Memory B cell (primary cell): ENCODE measurements around the gene LACRT.

Experiments used
- ATAC-seq: fragments of 150-1000 bp; cut with Tn5 transposase; 2 replicates; pipeline ENCODE4 v1.10.0; 2021; ENCODE audit warnings: low read depth, mild to moderate bottlenecking, moderate library complexity
- DNase-seq, 2 donors: peaks; one replicate each; pipeline ENCODE4 v3.0.0; 2022; ENCODE audit warnings: low spot score in 2 of 2
- H3K27ac Mint-ChIP-seq: one replicate; pipeline ENCODE4 v1.8.0; 2022; ENCODE audit warnings: mild to moderate bottlenecking, moderate library complexity, mixed read lengths
- H3K27me3 Mint-ChIP-seq: one replicate; pipeline ENCODE4 v1.8.0; 2022; ENCODE audit warnings: mixed read lengths
- H3K36me3 Mint-ChIP-seq: one replicate; pipeline ENCODE4 v1.8.0; 2022; ENCODE audit warnings: mild to moderate bottlenecking, mixed read lengths
- H3K4me1 Mint-ChIP-seq: one replicate; pipeline ENCODE4 v1.8.0; 2022; ENCODE audit warnings: mixed read lengths
- H3K4me3 Mint-ChIP-seq: one replicate; pipeline ENCODE4 v1.8.0; 2022; ENCODE audit warnings: mild to moderate bottlenecking, moderate library complexity, mixed read lengths
- H3K9me3 Mint-ChIP-seq: one replicate; pipeline ENCODE4 v1.8.0; 2022; ENCODE audit warnings: mixed read lengths

Gene LACRT

DNA sequence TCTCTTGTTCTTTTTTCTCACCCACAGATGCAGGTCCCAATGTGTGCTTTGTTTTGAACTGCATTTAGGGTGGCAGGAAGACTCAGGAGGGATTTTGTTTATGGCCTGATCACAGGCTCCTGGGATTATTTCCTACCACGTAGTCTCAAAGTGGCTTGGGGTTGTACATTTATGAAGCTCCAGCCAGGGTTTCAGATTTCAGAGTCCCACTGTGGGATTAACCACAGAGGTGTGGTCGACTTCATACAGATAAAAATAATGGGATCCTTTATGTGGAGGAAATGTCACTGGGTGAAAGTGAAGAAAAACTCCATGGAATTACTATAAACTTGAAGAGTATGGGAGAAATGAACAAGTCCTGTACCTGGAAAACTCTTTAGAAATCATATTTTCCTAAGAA is 32.0 kb downstream of the LACRT start:
- Mint-ChIP-seq H3K4me3 (no peak overlapping the region), H3K27ac (no peak overlapping the region), H3K36me3 (no peaks in the 10 kb centered on the region), H3K27me3 (peaks cover 13% of the 10 kb centered on the region), H3K9me3 (no peaks in the 10 kb centered on the region), H3K4me1 (no peaks in the 10 kb centered on the region)
- ATAC-seq (no peak), DNase-seq (no peak)

DNA sequence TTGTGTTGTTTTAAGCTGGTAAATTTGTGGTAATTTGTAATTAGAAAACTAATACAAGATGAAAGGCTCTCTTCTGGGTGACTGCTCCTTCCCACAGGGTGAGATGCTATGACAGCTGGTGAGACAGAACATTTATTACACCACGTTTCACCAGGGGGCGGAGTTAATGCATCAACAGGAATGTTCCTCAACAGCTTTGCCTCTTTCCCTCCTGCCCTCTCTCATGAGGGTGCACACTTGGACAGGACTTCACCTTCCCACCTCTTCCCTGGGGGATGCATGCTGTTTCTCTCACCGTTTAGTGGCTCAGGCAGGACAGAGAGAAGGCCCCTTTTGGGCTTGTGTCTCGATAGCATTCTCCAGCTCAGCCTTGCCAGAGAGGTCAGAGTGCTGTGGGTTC is 32.9 kb downstream of the LACRT start:
- Mint-ChIP-seq H3K27me3 (peaks cover 8% of the 10 kb centered on the region), H3K27ac (no peak overlapping the region), H3K36me3 (no peaks in the 10 kb centered on the region), H3K9me3 (no peaks in the 10 kb centered on the region), H3K4me1 (no peaks in the 10 kb centered on the region), H3K4me3 (no peak overlapping the region)
- ATAC-seq (no peak), DNase-seq (no peak)

DNA sequence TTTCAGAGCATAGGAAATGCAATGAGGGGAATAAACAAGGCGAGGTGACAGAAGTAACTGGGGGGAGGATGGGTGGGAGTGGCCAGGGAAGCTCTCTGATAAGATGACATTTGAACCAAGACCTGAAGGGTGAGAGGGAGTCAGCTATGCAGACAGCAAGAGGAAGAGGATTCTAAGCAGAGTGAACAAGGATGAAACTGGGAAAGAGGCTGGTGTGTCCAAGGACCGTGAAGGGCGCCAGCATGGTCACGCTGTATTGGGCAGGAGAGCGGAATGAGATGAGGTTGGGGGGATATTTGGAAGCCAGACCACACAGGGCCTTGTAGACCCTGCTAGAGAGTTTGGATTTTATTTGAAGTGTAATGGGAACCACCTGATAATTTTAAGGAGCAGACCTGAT is 35.7 kb downstream of the LACRT start:
- no peak overlapping the region for H3K27ac Mint-ChIP-seq
- H3K27me3 Mint-ChIP-seq, result peaks cover 17% of the 10 kb centered on the region
- no peaks in the 10 kb centered on the region for H3K36me3 Mint-ChIP-seq
- H3K9me3 Mint-ChIP-seq, result no peaks in the 10 kb centered on the region
- no peak overlapping the region for H3K4me3 Mint-ChIP-seq
- peaks cover 2% of the 10 kb centered on the region for H3K4me1 Mint-ChIP-seq
- DNase-seq (no peak), ATAC-seq (no peak)

DNA sequence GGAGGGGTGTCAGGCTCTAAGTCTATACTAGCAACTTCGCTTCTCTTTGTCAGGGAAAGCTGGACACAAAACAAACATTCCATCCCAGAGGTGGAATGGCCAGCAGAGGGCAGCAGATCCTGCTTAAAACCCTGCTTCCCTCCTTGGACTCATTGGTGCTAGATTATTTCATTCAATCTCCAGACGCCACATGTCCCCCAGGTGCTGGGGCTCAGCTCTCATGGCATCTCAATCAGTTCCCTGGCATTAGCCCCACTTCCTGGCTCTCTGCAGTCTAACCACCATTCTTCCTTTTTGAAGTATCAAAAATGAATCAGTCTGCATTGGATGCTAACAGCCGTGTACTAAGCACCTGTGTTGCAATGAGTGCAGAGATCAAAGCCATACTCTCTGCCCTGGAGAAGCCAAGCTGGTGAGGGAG is 38.2 kb downstream of the LACRT start:
- no peaks in the 10 kb centered on the region for H3K36me3 Mint-ChIP-seq
- no peak overlapping the region for H3K4me3 Mint-ChIP-seq
- H3K9me3 Mint-ChIP-seq, result no peaks in the 10 kb centered on the region
- peaks cover 20% of the 10 kb centered on the region for H3K27me3 Mint-ChIP-seq
- peak; percentile 53 for ATAC-seq
- no peak overlapping the region for H3K27ac Mint-ChIP-seq
- H3K4me1 Mint-ChIP-seq, result peaks cover 2% of the 10 kb centered on the region
- DNase-seq, result peak; percentile 22 to 37

DNA sequence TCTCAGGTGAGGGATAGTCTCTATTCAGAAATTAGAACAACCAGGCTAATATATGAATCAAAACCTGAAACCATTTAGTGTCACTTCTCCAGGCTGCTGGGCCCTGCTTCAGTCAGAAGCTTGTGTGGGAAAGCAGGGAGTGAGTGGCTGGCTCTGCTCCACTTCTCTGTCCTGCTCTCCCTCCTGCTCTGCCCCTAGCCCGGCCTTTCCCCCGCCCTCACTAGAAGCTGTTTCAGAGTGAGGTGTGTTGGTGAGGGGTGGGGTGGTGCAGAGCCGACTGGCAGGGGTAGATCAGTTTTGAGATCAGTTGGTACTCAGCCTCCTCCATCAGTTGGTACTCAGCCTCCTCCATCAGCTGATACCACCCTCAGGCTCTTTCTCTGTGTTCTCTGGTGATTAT is 39.2 kb downstream of the LACRT start:
- Mint-ChIP-seq H3K27me3 (peaks cover 25% of the 10 kb centered on the region), H3K27ac (no peak overlapping the region), H3K4me3 (no peak overlapping the region), H3K36me3 (no peaks in the 10 kb centered on the region), H3K4me1 (peaks cover 2% of the 10 kb centered on the region), H3K9me3 (no peaks in the 10 kb centered on the region)
- no peak for DNase-seq
- no peak for ATAC-seq

DNA sequence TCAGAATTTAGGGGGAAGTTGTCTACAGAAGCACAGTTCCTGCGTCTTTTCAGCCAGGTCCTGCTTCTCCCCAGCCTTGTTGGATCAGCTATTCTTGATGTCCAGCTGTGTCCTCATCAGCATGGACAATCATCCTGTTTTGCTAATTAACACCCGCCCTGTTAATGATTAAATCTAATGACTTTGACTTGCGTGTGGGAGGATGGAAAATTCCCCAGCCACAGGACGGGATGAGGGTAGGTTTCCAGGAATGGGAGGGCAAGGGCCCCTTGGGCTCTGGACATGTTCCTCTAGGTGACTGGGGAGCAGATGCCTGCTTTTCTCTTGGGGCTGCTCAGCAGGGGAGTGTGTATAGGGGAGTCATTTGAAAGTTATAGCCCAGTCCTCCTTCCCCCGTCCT is 41.0 kb downstream of the LACRT start:
- Mint-ChIP-seq H3K27ac (no peak overlapping the region), H3K4me1 (peaks cover 11% of the 10 kb centered on the region), H3K9me3 (no peaks in the 10 kb centered on the region), H3K27me3 (peaks cover 32% of the 10 kb centered on the region), H3K4me3 (no peak overlapping the region), H3K36me3 (no peaks in the 10 kb centered on the region)
- no peak for DNase-seq
- ATAC-seq, result no peak

DNA sequence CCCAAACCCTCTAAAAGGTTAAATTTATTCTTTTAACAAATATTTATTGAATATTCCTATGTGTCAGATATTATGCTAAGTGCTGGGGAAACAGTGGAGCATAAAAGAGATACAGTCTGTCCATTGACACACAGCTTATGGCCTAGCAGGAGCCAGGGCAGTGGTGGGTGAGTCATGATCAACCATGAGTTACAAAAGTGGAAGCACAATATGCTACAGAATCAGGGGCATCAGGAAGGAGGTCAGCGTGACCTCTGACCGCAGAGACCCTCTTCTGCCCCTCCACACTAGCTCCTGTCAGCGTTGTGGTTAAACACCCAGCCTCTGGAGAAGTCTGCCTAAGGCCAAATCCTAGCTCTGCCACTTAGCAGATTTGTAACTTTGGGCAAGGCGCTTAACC is 41.6 kb downstream of the LACRT start:
- ATAC-seq, result no peak
- Mint-ChIP-seq H3K27me3 (peaks cover 33% of the 10 kb centered on the region), H3K36me3 (no peaks in the 10 kb centered on the region), H3K4me1 (peaks cover 12% of the 10 kb centered on the region), H3K4me3 (no peak overlapping the region), H3K27ac (no peak overlapping the region), H3K9me3 (no peaks in the 10 kb centered on the region)
- DNase-seq, result no peak

DNA sequence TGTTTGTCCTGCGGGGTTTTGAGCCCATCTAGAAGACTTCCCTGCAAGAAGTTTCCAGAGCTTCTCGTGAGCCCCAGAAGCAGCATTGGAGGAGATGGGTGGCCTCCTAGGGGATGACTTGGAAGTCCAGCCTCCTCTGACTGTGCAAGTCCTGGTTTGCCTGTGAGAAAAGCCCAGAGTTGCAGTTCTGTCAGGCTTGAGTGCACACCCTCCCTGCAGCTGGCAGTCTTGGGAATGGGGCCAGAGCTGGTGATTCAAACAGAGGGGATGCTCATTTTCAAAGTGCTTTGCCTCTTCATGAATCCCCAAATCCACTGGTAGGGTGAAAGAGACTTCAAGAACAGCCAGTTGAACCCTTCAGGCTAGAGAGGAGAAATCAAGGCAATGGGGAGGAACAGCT is 42.4 kb downstream of the LACRT start:
- ATAC-seq (no peak), DNase-seq (no peak)
- Mint-ChIP-seq H3K4me1 (peaks cover 12% of the 10 kb centered on the region), H3K27ac (no peak overlapping the region), H3K9me3 (no peaks in the 10 kb centered on the region), H3K36me3 (no peaks in the 10 kb centered on the region), H3K27me3 (peaks cover 33% of the 10 kb centered on the region), H3K4me3 (no peak overlapping the region)

DNA sequence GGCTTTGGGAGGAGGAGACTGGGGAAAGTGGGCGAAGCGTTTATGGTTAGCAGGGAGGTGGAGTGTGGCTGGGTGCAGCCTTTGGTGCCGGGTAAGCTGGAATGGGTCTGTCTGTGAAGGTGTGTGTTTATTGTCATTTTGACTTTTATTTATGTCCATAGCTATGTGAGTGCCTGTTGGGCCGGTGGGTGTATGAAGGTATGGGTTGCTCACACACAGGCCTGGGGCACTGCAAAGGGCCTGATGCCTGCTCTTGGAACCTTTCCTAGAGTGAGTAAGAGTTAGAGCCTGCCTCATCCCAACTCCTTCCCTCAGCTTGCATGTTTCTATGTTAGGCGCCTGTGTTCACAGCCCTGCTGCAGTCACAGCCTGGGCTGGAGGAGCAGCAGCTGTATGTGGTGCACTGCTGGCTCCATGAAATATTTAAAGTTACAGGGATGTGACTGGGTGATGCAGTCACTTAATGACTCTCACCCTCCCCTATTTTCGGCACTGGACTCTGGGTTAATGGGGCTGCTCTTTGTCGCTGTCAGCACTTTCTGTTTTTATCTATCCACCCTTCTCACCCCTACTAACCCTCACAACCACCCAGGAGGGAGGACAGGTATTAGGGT is 43.6 kb downstream of the LACRT start:
- Mint-ChIP-seq H3K9me3 (no peaks in the 10 kb centered on the region), H3K4me3 (no peak overlapping the region), H3K4me1 (peaks cover 10% of the 10 kb centered on the region), H3K27ac (no peak overlapping the region), H3K36me3 (no peaks in the 10 kb centered on the region), H3K27me3 (peaks cover 37% of the 10 kb centered on the region)
- ATAC-seq (no peak), DNase-seq (no peak)

DNA sequence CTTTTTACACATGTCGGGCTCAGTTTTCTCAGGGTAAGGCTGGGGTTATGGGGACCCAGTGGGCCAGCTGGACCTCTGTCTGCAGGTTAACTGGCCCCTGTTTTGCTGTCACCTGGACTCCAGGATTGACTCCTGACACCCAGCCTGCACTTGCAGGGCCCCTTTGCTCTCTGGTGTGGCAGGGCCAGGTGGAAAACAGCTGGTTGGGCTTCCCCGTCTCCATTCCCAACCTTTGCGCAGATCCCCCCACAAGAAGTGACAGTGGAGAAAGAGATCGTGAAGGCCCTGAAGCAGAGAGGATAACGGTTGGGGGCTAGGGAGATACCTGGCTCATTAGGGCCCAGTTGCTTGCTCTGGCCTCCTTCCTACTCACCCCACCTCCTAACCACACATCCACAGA is 44.7 kb downstream of the LACRT start:
- H3K36me3 Mint-ChIP-seq, result no peaks in the 10 kb centered on the region
- no peaks in the 10 kb centered on the region for H3K9me3 Mint-ChIP-seq
- H3K27me3 Mint-ChIP-seq, result peaks cover 41% of the 10 kb centered on the region
- no peak overlapping the region for H3K27ac Mint-ChIP-seq
- ATAC-seq (no peak), DNase-seq (no peak)
- no peak overlapping the region for H3K4me3 Mint-ChIP-seq
- peaks cover 10% of the 10 kb centered on the region for H3K4me1 Mint-ChIP-seq

DNA sequence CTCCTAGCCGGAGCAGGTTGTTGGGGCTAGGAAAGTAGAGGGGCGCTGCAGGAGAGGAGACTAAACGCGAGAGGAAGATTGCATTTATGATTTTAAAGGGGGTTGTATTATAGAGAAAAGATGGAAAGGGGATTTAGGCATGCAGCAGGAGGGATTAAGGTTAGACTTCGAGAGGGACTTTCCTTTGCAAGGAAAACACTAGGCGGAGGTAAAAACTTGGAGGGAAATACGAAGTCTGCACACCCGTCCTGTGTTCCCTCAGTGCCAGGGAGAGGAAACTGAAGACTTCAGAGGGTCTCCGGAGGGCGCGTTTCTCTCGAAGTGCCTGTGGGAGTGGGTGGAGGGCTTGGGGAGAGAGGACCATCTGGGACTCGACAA is 45.8 kb downstream of the LACRT start:
- H3K4me1 Mint-ChIP-seq, result peaks cover 10% of the 10 kb centered on the region
- no peak overlapping the region for H3K4me3 Mint-ChIP-seq
- H3K9me3 Mint-ChIP-seq, result no peaks in the 10 kb centered on the region
- H3K27me3 Mint-ChIP-seq, result peaks cover 37% of the 10 kb centered on the region
- no peak for ATAC-seq
- no peak for DNase-seq
- H3K27ac Mint-ChIP-seq, result no peak overlapping the region
- H3K36me3 Mint-ChIP-seq, result no peaks in the 10 kb centered on the region

DNA sequence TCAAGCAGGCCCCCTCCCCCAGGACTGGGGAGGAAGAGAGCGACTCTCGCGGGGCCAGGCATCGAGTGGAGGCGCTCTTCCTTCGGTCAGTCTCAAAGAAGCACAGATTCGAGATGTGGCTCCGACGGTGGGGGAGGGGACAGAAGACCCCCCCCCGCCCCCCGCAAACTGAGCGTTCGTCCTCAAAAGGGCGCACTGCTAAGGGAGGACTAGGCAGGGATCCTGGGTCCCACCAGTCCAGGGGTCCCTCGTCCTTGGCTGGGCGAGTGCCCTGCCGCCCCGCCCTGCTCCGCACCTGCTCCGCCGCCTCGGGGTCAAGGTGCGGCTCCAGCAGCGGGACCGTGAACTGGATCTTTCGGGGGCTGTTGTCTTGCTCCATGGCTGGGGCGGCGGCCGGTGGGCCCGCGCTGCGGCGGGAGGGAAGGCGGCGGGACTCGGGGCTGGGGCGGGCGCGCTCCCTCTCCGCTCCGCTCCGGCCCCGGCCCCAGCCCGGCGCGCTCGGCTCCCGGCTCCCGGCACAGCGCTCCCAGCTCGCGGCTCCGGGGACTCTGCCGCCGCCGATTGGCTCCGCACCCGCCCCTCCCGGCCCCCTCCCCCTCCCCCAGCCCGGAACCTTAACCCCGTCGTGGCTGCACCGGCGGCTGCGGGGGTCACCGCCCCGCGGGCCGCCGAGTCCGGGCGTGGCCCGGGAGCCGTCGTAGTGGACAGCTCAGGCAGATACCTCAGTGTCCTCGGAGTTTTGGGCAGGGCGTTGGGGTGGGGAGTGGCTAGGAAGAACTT is 46.4 kb downstream of the LACRT start, which contains the start of gene PPP1R1A:
Gene PPP1R1A (minus strand): TSS at position 550 of the 780 bp plus-strand sequence. CDS start 171 bp downstream, at position 379.
- H3K36me3 Mint-ChIP-seq, result no peaks in the 10 kb centered on the region
- peaks cover 37% of the 10 kb centered on the region for H3K27me3 Mint-ChIP-seq
- no peaks in the 10 kb centered on the region for H3K9me3 Mint-ChIP-seq
- no peak within 1 kb of the TSS for H3K27ac Mint-ChIP-seq
- DNase-seq (no peak), ATAC-seq (no peak)
- peak within 1 kb of the TSS; percentile 12 for H3K4me3 Mint-ChIP-seq
- peaks cover 10% of the 10 kb centered on the region for H3K4me1 Mint-ChIP-seq

DNA sequence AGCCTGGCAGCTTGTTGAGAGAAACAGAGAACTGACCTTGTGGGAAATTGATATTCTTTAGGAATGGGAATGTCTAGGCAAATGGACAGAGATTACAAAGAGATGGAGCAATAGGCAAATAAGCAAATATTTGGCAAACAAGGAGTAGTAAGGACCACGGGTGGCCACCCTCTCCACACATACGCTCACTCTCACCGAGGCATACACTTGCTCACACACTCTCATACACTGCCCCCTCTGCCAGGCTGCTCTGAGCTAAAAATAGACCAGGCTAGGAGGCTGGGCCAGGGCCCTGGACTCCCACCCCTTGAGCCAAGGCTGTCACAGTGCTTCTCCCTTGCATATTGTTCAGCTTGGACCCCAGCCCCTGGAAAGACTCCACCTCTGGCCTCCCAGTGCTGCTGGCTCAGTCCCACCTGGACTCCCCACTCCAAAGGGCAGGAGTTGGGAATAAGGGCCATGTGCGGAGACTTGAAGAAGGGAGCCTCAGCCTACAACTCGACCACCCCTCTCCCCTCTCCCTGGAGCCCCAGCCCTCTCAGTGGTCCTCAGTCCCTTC is 47.3 kb downstream of the LACRT start:
- DNase-seq (no peak), ATAC-seq (no peak)
- Mint-ChIP-seq H3K9me3 (no peaks in the 10 kb centered on the region), H3K27ac (no peak overlapping the region), H3K27me3 (peaks cover 39% of the 10 kb centered on the region), H3K36me3 (no peaks in the 10 kb centered on the region), H3K4me3 (no peak overlapping the region), H3K4me1 (peaks cover 10% of the 10 kb centered on the region)

DNA sequence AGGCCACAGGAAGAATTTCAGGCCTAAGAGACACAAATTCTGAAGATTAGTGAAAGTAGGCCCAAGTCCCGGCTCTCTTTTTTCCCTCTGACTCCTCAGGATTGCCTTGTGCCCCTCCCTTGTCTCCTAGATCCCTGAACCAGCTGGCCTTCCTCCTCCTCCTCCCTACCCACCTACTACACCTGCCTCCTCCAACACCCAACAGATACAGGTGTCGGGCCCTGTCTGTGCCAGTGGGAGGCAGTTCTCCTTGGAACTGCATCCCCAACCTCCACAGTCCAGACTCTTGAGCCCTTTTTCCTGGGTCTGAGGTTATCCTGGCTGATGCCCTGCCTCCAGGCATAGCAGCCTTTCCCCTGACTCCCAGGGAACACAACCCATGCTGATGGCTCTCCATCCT is 48.1 kb downstream of the LACRT start:
- H3K4me1 Mint-ChIP-seq, result peaks cover 10% of the 10 kb centered on the region
- peaks cover 36% of the 10 kb centered on the region for H3K27me3 Mint-ChIP-seq
- no peak overlapping the region for H3K27ac Mint-ChIP-seq
- no peaks in the 10 kb centered on the region for H3K9me3 Mint-ChIP-seq
- no peaks in the 10 kb centered on the region for H3K36me3 Mint-ChIP-seq
- H3K4me3 Mint-ChIP-seq, result no peak overlapping the region
- no peak for ATAC-seq
- DNase-seq, result no peak
